Measurements from ENCODE around the gene HHIPL1.

GRCh38 chr14:99601361-99601831 is 43.5 kb upstream of the HHIPL1 start:
- no peak for TF ChIP-seq CTCF (IDR thresholded peaks at IDR 0.05; ENCODE audit: control extremely low read depth in 1 of 3, insufficient read depth in 1 of 3, low read depth in 1 of 3, low read length in 3 of 3)
- no peak for TF ChIP-seq CHD2 (IDR thresholded peaks at IDR 0.05; ENCODE audit: low read length)
- TF ChIP-seq RBBP5 (IDR thresholded peaks at IDR 0.05; ENCODE audit: borderline replicate concordance, low read depth, low read length) = no peak
- no peak for TF ChIP-seq SP1 (IDR thresholded peaks at IDR 0.05; ENCODE audit: low read depth, low read length)
- no peak for TF ChIP-seq CBX8 (IDR thresholded peaks at IDR 0.05; ENCODE audit: borderline replicate concordance, low read depth, low read length)

Data from H1 (cell line).